Skeletal muscle cell (primary cell): ENCODE measurements around the gene PTP4A2.
"Not testable (repeated sequence)": the region's sequence is repeated elsewhere in the genome, so short reads cannot be mapped to it uniquely, and the experiment has no call there.

ENCODE experiments used
- DNase-seq: peaks from one replicate; pipeline ENCODE4 v3.0.0-alpha.2; 2010; ENCODE audit warnings: low read depth
- H3K4me3 ChIP-seq: 2 replicates; pipeline ENCODE4 v1.5.1; 2011; ENCODE audit warnings: low read depth, mild to moderate bottlenecking, control low read depth, low read length, moderate library complexity

PTP4A2 gene

GRCh38 chr1:31900790-31901189 lies 37.4 kb downstream of the PTP4A2 start:
- no peak for DNase-seq
- H3K4me3 ChIP-seq, result no peak overlapping the region

GRCh38 chr1:31897526-31898100 lies 40.6 kb downstream of the PTP4A2 start:
- DNase-seq, result no peak
- no peak overlapping the region for H3K4me3 ChIP-seq

DNA sequence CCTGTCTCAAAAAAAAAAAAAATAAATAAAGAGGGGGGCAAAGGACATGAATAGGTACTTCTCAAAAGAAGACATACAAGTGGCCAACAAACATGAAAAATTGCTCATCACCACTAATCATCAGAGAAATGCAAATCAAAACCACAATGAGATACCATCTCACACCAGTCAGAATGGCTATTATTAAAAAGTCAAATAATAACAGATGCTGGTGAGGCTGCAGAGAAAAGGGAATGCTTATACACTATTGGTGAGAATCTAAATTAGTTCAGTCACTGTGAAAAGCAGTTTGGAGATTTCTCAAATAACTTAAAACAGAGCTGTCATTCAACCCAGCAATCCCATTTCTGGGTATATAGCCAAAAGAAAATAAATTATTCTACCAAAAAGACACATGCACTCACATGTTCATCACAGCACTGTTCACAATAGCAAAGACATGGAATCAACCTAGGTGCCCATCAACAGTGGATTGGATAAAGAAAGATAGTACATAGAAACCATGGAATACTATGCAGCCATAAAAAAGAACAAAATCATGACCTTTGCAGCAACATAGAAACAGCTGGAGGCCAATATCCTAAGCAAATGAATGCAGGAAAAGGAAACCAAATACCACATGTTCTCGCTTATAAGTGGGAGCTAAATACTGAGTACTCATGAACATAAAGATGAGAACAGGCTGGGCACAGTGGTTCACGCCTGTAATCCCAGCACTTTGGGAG lies 42.5 kb downstream of the PTP4A2 start:
- H3K4me3 ChIP-seq, DNase-seq: not testable (repeated sequence)

- H3K4me3 ChIP-seq, result no peak overlapping the region
Measured at GRCh38 chr1:31891280-31891679, 46.9 kb downstream of the PTP4A2 start.

GRCh38 chr1:31888291-31888690 lies 49.9 kb downstream of the PTP4A2 start:
- no peak overlapping the region for H3K4me3 ChIP-seq
- DNase-seq, result no peak

More at GRCh38 chr1:31891280-31891679, 46.9 kb downstream of the PTP4A2 start:
- no peak for DNase-seq

GRCh38 chr1:31886866-31887265 lies 51.3 kb downstream of the PTP4A2 start:
- no peak overlapping the region for H3K4me3 ChIP-seq
- no peak for DNase-seq

GRCh38 chr1:31885851-31886250 lies 52.3 kb downstream of the PTP4A2 start:
- H3K4me3 ChIP-seq, result no peak overlapping the region
- no peak for DNase-seq

GRCh38 chr1:31883357-31883942 lies 54.7 kb downstream of the PTP4A2 start:
- no peak overlapping the region for H3K4me3 ChIP-seq
- DNase-seq, result no peak

DNA sequence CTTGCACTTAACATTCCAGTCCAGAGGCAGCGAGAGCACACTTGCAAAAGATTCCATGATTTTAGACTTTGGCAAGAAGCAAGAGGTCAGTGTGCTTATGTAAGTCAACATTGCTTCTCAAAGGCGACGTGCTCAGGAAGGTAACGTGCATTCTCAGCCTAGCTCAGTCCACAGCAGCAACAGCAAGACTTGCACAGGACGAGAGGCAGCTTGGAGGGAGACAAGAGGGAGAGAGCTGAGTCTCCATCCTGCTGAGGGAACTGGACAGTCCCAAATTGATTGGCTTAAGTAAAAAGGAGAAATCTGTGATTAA lies 56.5 kb downstream of the PTP4A2 start:
- DNase-seq, result no peak
- H3K4me3 ChIP-seq, result no peak overlapping the region

- H3K4me3 ChIP-seq, result no peak overlapping the region
- DNase-seq, result no peak
Measured at GRCh38 chr1:31880957-31881687, 57.0 kb downstream of the PTP4A2 start.

- H3K4me3 ChIP-seq, result no peak overlapping the region
- no peak for DNase-seq
Measured at GRCh38 chr1:31879981-31880608, 58.1 kb downstream of the PTP4A2 start.

GRCh38 chr1:31878058-31878457 lies 60.1 kb downstream of the PTP4A2 start:
- H3K4me3 ChIP-seq, result no peak overlapping the region
- no peak for DNase-seq

DNA sequence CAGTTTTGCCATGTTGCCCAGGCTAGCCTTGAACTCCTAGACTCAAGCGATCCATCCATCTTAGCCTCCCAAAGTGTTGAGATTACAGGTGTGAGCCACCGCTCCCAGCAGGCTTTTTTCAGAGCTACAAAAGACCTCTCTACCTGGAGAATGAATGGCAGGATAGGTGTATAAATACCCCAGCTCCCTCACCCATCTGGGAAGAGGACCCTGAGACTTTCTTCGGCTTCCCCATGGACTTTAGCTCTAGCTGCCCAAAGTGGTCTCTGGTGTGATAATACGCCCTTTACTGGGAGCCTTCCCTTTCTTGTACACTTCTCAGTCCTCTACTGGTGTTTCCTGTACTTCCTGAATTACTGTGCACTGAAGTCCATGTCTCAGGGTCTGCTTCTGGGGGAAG lies 60.6 kb downstream of the PTP4A2 start:
- no peak overlapping the region for H3K4me3 ChIP-seq
- no peak for DNase-seq

DNA sequence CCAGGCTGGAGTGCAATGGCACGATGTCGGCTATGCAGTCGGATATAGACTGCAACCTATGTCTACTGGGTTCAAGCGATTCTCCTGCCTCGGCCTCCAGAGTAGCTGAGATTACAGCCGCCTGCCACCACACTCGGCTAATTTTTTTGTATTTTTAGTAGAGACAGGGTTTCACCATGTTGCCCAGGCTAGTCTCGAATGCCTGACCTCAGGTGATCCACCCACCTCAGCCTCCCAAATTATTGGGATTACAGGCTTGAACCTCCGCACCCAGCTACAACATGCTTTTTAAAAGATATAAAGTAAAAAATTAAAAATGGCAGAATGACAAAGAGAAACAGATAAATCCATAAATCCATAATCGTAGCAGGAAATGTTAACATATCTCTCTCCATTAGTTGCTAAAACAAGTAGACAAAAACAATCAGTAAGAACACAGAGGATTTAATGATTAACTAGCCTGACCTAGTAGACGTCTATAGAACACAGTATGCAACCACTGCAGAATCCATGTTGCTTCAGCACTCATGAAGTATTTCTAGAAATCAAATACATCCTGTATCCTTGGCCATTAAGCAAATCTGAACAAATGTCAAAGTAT lies 62.4 kb downstream of the PTP4A2 start:
- H3K4me3 ChIP-seq, result no peak overlapping the region
- no peak for DNase-seq

DNA sequence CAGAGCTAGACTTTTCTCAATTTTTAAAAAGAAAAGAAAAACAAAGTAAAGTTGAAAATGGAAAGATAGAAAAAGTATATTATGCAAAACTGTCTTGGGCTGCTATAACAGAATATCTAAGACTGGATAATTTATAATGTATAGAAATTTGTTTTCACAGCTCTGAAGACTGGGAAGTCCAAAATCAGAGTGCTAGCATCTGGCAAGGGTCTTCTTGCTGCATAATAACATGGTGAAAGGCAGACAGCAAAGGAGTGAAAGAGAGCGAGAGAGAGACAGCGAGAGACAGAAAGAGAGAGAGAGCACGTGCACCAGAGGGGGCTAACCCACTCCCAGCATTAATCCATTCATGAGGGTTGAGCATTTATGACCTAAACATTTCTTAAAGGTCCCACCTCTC lies 63.2 kb downstream of the PTP4A2 start:
- no peak for DNase-seq
- no peak overlapping the region for H3K4me3 ChIP-seq

DNA sequence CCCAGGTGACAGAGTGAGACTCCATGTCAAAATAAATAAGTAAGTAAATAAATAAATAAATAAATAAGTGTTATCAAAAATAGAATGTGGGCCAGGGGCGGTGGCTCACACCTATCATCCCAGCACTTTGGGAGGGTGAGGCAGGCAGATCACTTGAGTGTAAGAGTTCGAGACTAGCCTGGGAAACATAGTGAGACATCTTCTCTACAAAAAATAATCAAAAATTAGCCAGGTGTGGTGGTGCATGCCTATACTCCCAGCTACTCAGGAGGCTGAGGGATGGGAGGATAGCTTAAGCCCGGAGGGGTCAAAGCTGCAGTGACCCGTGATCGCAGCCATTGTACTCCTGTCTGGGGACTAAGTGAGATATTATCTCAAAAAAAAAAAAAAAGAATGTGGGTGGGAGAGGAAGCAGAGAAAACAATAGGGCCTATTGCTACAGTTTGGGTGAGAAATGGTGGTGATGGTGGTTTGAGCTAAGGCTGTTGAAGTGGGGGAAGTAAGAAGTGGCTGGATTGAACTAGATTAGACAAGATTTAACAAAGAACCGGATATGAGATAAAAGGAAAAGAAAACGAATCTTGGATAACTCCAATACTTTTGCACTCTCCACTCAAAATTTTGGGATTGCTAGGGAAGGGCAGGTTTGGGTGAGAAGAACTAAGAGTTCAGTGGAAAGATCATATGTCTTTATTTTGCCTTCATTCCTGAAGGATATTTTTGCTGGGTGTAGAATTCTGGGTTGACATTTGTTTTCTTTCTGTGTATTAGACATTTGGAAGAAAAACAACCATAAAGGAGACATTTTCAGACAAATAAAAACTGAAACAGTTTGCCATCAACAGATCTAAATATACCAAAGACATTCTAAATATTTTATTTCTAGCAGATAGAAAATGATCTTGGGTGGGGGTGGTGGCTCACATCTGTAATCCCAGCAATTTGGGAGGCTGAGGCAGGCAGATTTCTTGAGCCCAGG lies 65.2 kb downstream of the PTP4A2 start:
- H3K4me3 ChIP-seq, result no peak overlapping the region
- no peak for DNase-seq

DNA sequence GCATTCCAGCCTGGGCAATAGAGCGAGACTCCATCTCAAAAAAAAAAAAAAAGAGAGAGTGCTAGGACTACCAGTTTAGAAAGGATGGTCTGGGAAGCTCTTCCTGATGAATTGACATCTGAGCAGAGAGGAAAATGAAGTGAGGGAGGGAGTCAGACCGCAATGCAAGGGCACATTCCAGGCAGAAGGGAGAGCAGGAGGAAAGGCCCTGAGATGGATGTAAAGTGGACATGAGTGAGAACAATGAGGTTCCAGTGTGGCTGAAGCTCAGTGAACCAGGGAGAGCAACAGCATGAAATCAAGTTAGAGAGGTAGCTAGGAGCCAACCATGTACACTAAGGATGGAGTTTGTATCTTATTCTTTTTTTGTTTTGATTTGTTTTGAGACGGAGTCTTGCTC lies 66.5 kb downstream of the PTP4A2 start:
- no peak for DNase-seq
- no peak overlapping the region for H3K4me3 ChIP-seq

- no peak overlapping the region for H3K4me3 ChIP-seq
Measured at GRCh38 chr1:31870086-31870736, 68.0 kb downstream of the PTP4A2 start.

More at GRCh38 chr1:31870086-31870736, 68.0 kb downstream of the PTP4A2 start:
- no peak for DNase-seq
